Glutamatergic neuron (in vitro differentiated cells): ENCODE data around the gene DNAJB13. TPM values are rescaled to one million over a fixed set of nuclear protein-coding genes. Genes with fewer than 3 reads are reported as not detected.

Source experiments
- DNase-seq: peaks from one replicate; pipeline ENCODE4 v3.0.0; 2022
- H3K27ac Mint-ChIP-seq: one replicate; pipeline ENCODE4 v1.8.0; 2020; ENCODE audit warnings: mild to moderate bottlenecking, mixed read lengths, inconsistent platforms; ENCODE audit not compliant: unreplicated experiment
- H3K27me3 Mint-ChIP-seq: one replicate; pipeline ENCODE4 v1.8.0; 2020; ENCODE audit warnings: mild to moderate bottlenecking, moderate library complexity, mixed read lengths, inconsistent platforms; ENCODE audit not compliant: unreplicated experiment
- H3K36me3 Mint-ChIP-seq: one replicate; pipeline ENCODE4 v1.8.0; 2020; ENCODE audit warnings: mild to moderate bottlenecking, mixed read lengths, inconsistent platforms; ENCODE audit not compliant: unreplicated experiment
- H3K4me1 Mint-ChIP-seq: one replicate; pipeline ENCODE4 v1.8.0; 2020; ENCODE audit warnings: mild to moderate bottlenecking, low read depth, mixed read lengths, inconsistent platforms; ENCODE audit not compliant: unreplicated experiment
- H3K4me3 Mint-ChIP-seq: one replicate; pipeline ENCODE4 v1.8.0; 2020; ENCODE audit warnings: mild to moderate bottlenecking, mixed read lengths, inconsistent platforms; ENCODE audit not compliant: unreplicated experiment
- H3K9me3 Mint-ChIP-seq: one replicate; pipeline ENCODE4 v1.8.0; 2020; ENCODE audit warnings: mild to moderate bottlenecking, moderate library complexity, mixed read lengths, inconsistent platforms; ENCODE audit not compliant: unreplicated experiment
- total RNA-seq: library from RNA; stranded (reverse); fragmentation: NEBNext Ultra II Directional; extraction: Animal tissue kit (Norgen Biotek cat#: 25700); gene quantifications from one replicate; pipeline ENCODE4 v1.2.1, GENCODE V29; 2021; ENCODE audit not compliant: unreplicated experiment
- TF ChIP-seq, protein P1 (sequence below): fragments of 200-600 bp; sonication (generic); IDR thresholded peaks from one replicate; pipeline ENCODE4 v1.5.0; 2021; ENCODE audit not compliant: partially characterized antibody, unreplicated experiment

DNAJB13 gene
- total RNA-seq, 1 donor from 2014 or later = not detected

DNA sequence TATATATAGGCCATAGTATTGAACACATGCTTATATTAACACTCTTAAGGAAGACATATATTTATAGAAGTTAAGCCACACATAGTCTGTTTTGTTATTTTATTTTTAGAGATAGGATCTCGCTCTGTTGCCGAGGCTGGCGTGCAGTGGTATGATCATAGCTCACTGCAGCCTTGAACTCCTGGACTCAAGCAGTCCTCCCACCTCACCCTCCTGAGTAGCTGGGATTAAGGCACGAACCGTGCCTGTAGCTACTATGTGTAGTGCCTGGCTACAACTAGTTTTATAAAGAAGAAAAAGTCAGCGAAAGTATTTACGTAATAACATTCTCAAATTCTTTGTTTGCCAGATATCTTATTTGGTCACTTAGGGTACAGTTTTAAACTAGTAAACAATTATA lies 37.4 kb downstream of the DNAJB13 start:
- Mint-ChIP-seq H3K4me1 (peaks cover 13% of the 10 kb centered on the region), H3K9me3 (peaks cover 4% of the 10 kb centered on the region), H3K4me3 (no peak overlapping the region)

DNA sequence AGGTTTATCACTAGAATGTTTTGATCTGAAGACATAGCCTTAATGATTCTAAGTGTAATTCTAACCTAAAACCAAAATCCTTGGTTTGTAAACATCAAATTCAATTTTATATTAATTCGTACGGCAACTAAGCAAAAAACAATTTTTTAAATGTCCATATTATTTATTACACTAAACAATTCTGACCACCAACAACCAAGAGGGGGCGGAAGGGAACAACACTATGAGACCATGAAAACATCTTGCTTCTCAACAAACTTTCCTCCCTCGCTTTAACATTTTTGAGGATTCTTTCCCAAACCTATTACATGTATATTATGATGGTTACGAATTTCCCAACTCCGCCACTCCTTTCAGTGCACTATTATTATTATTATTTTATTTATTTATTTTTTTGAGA lies 38.3 kb downstream of the DNAJB13 start:
- Mint-ChIP-seq H3K27me3 (peaks cover 2% of the 10 kb centered on the region), H3K4me1 (peaks cover 5% of the 10 kb centered on the region), H3K27ac (no peak overlapping the region), H3K4me3 (no peak overlapping the region), H3K36me3 (no peaks in the 10 kb centered on the region), H3K9me3 (no peaks in the 10 kb centered on the region)
- TF ChIP-seq, protein P1, sequence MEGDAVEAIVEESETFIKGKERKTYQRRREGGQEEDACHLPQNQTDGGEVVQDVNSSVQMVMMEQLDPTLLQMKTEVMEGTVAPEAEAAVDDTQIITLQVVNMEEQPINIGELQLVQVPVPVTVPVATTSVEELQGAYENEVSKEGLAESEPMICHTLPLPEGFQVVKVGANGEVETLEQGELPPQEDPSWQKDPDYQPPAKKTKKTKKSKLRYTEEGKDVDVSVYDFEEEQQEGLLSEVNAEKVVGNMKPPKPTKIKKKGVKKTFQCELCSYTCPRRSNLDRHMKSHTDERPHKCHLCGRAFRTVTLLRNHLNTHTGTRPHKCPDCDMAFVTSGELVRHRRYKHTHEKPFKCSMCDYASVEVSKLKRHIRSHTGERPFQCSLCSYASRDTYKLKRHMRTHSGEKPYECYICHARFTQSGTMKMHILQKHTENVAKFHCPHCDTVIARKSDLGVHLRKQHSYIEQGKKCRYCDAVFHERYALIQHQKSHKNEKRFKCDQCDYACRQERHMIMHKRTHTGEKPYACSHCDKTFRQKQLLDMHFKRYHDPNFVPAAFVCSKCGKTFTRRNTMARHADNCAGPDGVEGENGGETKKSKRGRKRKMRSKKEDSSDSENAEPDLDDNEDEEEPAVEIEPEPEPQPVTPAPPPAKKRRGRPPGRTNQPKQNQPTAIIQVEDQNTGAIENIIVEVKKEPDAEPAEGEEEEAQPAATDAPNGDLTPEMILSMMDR = no peak
- no peak for DNase-seq

More for the DNA sequence above, 37.4 kb downstream of the DNAJB13 start:
- H3K27ac Mint-ChIP-seq = no peak overlapping the region
- H3K27me3 Mint-ChIP-seq = peaks cover 5% of the 10 kb centered on the region
- DNase-seq = no peak
- TF ChIP-seq, protein P1 = no peak
- H3K36me3 Mint-ChIP-seq = no peaks in the 10 kb centered on the region

DNA sequence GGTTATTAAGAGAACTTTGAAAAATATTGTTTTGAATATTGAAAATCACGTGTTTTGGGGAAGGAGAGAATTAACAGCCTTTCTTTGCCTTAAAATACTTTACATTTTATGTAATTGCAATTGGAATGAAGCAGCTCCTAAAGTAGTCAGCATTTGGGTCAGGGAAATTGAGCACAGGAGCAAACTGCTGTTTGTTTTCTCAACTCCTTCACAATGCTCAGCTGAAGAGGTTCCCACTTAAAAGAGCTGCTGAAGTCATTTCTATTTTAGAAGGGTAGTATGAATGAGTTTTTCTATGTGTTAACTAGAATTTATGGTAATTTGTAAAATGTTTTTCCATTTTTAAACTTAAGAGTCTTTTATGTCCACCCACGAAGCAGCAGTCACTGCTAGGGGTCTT lies 39.9 kb downstream of the DNAJB13 start:
- Mint-ChIP-seq H3K4me1 (peaks cover 3% of the 10 kb centered on the region), H3K9me3 (no peaks in the 10 kb centered on the region), H3K36me3 (no peaks in the 10 kb centered on the region), H3K27me3 (peaks cover 2% of the 10 kb centered on the region), H3K27ac (no peak overlapping the region), H3K4me3 (no peak overlapping the region)
- TF ChIP-seq, protein P1 = no peak
- DNase-seq = no peak

DNA sequence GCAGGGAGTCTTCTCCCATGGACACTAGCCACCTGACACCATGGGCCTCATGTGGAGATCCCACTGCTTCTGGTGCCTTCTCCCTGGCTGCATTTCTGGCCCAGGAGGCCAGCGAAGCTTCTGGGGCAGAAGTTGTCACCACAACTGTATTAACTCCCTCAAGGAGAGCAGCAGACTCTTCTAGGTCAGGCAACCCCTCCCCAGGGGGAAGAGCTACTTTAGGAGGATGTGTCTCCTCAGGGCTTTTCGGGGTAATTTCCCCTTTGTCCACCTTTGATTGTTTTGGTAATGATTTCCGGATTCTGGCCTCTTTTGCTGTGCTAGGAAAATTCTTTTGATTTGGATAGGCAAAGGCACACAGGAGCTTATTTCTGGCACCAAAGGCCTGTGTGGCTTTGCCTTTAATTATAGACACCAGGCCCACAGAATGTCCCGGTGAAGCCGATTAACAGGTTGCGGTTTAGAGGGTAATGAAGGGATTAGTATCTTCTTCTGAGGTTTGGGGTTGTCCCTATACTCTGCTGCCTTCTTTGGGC lies 40.7 kb downstream of the DNAJB13 start:
- peaks cover 3% of the 10 kb centered on the region for H3K4me1 Mint-ChIP-seq
- no peak overlapping the region for H3K4me3 Mint-ChIP-seq
- peaks cover 2% of the 10 kb centered on the region for H3K27me3 Mint-ChIP-seq
- DNase-seq = no peak
- no peaks in the 10 kb centered on the region for H3K9me3 Mint-ChIP-seq
- TF ChIP-seq, protein P1 = no peak
- no peaks in the 10 kb centered on the region for H3K36me3 Mint-ChIP-seq
- no peak overlapping the region for H3K27ac Mint-ChIP-seq

DNA sequence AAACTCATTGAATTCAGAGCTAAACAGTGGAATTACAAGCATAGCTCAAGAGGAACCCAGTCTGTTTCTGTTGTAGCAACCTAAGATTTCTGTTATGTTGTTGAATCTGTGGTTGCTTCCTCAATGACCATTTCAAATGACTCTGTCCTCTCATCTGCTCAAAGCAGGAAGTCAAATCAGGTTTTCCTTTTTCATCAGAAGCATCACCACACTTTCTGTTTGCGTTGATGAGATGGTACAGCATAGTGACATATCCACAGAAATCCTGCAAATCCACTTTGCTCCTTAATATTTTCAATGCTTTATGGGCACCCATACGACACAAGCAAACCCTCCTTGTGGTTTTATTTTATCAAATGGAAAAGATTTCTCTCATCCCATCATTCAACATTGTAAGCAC lies 44.4 kb downstream of the DNAJB13 start:
- no peak overlapping the region for H3K4me3 Mint-ChIP-seq
- H3K4me1 Mint-ChIP-seq = peaks cover 3% of the 10 kb centered on the region
- H3K27ac Mint-ChIP-seq = no peak overlapping the region
- peaks cover 2% of the 10 kb centered on the region for H3K27me3 Mint-ChIP-seq
- no peak for DNase-seq
- H3K9me3 Mint-ChIP-seq = no peaks in the 10 kb centered on the region
- no peaks in the 10 kb centered on the region for H3K36me3 Mint-ChIP-seq
- TF ChIP-seq, protein P1 = no peak
